Vagina (tissue), 2 donors: ENCODE results near the gene PCBP3. TPM values are rescaled to one million over a fixed set of nuclear protein-coding genes. Genes with fewer than 3 reads are reported as not detected.

Experiments
- DNase-seq, 2 donors: peaks; one replicate each; pipeline ENCODE4 v3.0.0-alpha.2; 2017; ENCODE audit errors: extremely low spot score in 2 of 2
- H3K27ac ChIP-seq: fragments of 200-600 bp; sonication (generic); one replicate; pipeline ENCODE4 v1.5.1; 2019
- H3K27me3 ChIP-seq: fragments of 200-600 bp; sonication (generic); one replicate; pipeline ENCODE4 v1.5.1; 2019
- H3K36me3 ChIP-seq, 2 donors: fragments of 200-600 bp; sonication (generic); one replicate each; pipeline ENCODE4 v1.5.1; 2017 to 2019
- H3K4me1 ChIP-seq: fragments of 200-600 bp; sonication (generic); one replicate; pipeline ENCODE4 v1.5.1; 2019
- H3K4me3 ChIP-seq, 2 donors: fragments of 200-600 bp; sonication (generic); 1 replicate in 1 of 2; 2 replicates in 1 of 2; pipeline ENCODE4 v1.5.1; 2016 to 2019
- H3K9me3 ChIP-seq: fragments of 200-600 bp; sonication (generic); one replicate; pipeline ENCODE4 v1.5.1; 2019
- CTCF ChIP-seq, 3 experiments: fragments of 450-650 bp in 2 of 3; fragments of 200-600 bp in 1 of 3; sonication (generic) in 1 of 3; IDR thresholded peaks; one replicate each; pipeline ENCODE4 v1.5.1; 2017 to 2019; ENCODE audit warnings: antibody characterized with exemption in 3 of 3, mild to moderate bottlenecking in 2 of 3, moderate library complexity in 2 of 3
- POLR2A ChIP-seq, 2 donors: fragments of 450-650 bp; IDR thresholded peaks; one replicate each; pipeline ENCODE4 v1.6.1; 2017; ENCODE audit warnings: antibody characterized with exemption in 2 of 2, mild to moderate bottlenecking in 2 of 2, moderate library complexity in 2 of 2
- POLR2AphosphoS5 ChIP-seq, 2 donors: sonication (generic); formaldehyde crosslinking; IDR thresholded peaks; one replicate each; pipeline ENCODE4 v1.9.0; 2017; ENCODE audit warnings: antibody characterized with exemption in 2 of 2, mild to moderate bottlenecking in 2 of 2, low read depth in 1 of 2; ENCODE audit not compliant: insufficient read depth in 1 of 2
- intact Hi-C: fragments of 100-400 bp; cut with DNase I; formaldehyde crosslinking; loops from one replicate; pipeline ENCODE4 v1.15.1; 2023
- total RNA-seq: library from RNA; depleted of rRNA; stranded (reverse); fragments of >200 nt; gene quantifications from one replicate; pipeline ENCODE4 v1.2.3, GENCODE V29; 2016

The PCBP3 gene
- total RNA-seq, 1 donor from 2014 or later = 4.9 TPM

- no peaks in the 10 kb centered on the region for H3K36me3 ChIP-seq
- H3K9me3 ChIP-seq = no peaks in the 10 kb centered on the region
- H3K4me3 ChIP-seq = no peak overlapping the region
- DNase-seq = peak in 1 of 2 donors; percentile 75
- H3K27ac ChIP-seq = no peak overlapping the region
- H3K4me1 ChIP-seq = no peaks in the 10 kb centered on the region
- no peaks in the 10 kb centered on the region for H3K27me3 ChIP-seq
- TF ChIP-seq CTCF (IDR thresholded peaks at IDR 0.05) (no peak), POLR2A (IDR thresholded peaks at IDR 0.05) (no peak), POLR2AphosphoS5 (IDR thresholded peaks at IDR 0.05; ENCODE audit: insufficient read depth in 1 of 2, low read depth in 1 of 2) (no peak)
- intact Hi-C loops = no loop called here
Measured at GRCh38 chr21:45827881-45828579, 184.5 kb downstream of the PCBP3 start.

- peak in 1 of 2 donors; percentile 56 for DNase-seq
- intact Hi-C loops = no loop called here
- no peak overlapping the region for H3K4me3 ChIP-seq
Measured at GRCh38 chr21:45828580-45829570, 185.3 kb downstream of the PCBP3 start.

GRCh38 chr21:45829668-45830067, 186.1 kb downstream of the PCBP3 start:
- intact Hi-C loops = no loop called here
- no peak for TF ChIP-seq POLR2AphosphoS5 (IDR thresholded peaks at IDR 0.05; ENCODE audit: insufficient read depth in 1 of 2, low read depth in 1 of 2)
- no peak for TF ChIP-seq POLR2A (IDR thresholded peaks at IDR 0.05)
- no peak for TF ChIP-seq CTCF (IDR thresholded peaks at IDR 0.05)
- Histone ChIP-seq H3K36me3 (no peaks in the 10 kb centered on the region), H3K4me3 (no peak overlapping the region), H3K27me3 (no peaks in the 10 kb centered on the region), H3K27ac (no peak overlapping the region), H3K9me3 (no peaks in the 10 kb centered on the region), H3K4me1 (no peaks in the 10 kb centered on the region)
- peak in 1 of 2 donors; percentile 34 for DNase-seq

More at GRCh38 chr21:45828580-45829570, 185.3 kb downstream of the PCBP3 start:
- no peaks in the 10 kb centered on the region for H3K4me1 ChIP-seq
- H3K36me3 ChIP-seq = no peaks in the 10 kb centered on the region
- H3K27ac ChIP-seq = no peak overlapping the region
- no peak for TF ChIP-seq POLR2AphosphoS5 (IDR thresholded peaks at IDR 0.05; ENCODE audit: insufficient read depth in 1 of 2, low read depth in 1 of 2)
- no peak for TF ChIP-seq CTCF (IDR thresholded peaks at IDR 0.05)
- TF ChIP-seq POLR2A (IDR thresholded peaks at IDR 0.05) = no peak
- H3K9me3 ChIP-seq = no peaks in the 10 kb centered on the region
- H3K27me3 ChIP-seq = no peaks in the 10 kb centered on the region

- Histone ChIP-seq H3K9me3 (no peaks in the 10 kb centered on the region), H3K27ac (no peak overlapping the region), H3K27me3 (no peaks in the 10 kb centered on the region), H3K4me3 (no peak overlapping the region), H3K36me3 (no peaks in the 10 kb centered on the region), H3K4me1 (no peaks in the 10 kb centered on the region)
- TF ChIP-seq POLR2A (IDR thresholded peaks at IDR 0.05) = no peak
- no peak for TF ChIP-seq POLR2AphosphoS5 (IDR thresholded peaks at IDR 0.05; ENCODE audit: insufficient read depth in 1 of 2, low read depth in 1 of 2)
- TF ChIP-seq CTCF (IDR thresholded peaks at IDR 0.05) = no peak
- DNase-seq = peak in 1 of 2 donors; percentile 64
- intact Hi-C loops = no loop called here
Measured at GRCh38 chr21:45830221-45830640, 186.7 kb downstream of the PCBP3 start.
